Measurements from ENCODE around the gene ABCA10.

GRCh38 chr17:69227541-69227940, 1.1 kb downstream of the ABCA10 start:
- TF ChIP-seq POLR2A (IDR thresholded peaks at IDR 0.05; ENCODE audit: low read depth) (no peak), CTCF (IDR thresholded peaks at IDR 0.05) (no peak), POLR2AphosphoS5 (IDR thresholded peaks at IDR 0.05) (no peak)

Measured in esophagus muscularis mucosa (tissue), 3 donors.